Measurements from ENCODE around the gene GAB2.

GRCh38 chr11:78457448-78457847 lies 39.8 kb upstream of the GAB2 start:
- no peak for TF ChIP-seq CTCF (IDR thresholded peaks at IDR 0.05; ENCODE audit: low read length)
- no peak for TF ChIP-seq EZH2 (IDR thresholded peaks at IDR 0.05; ENCODE audit: borderline replicate concordance, low read length)
